NB4 (cell line): Measurements from ENCODE around the gene TMEM82.
"Not testable (repeated sequence)": the region's sequence is repeated elsewhere in the genome, so short reads cannot be mapped to it uniquely, and the experiment has no call there.

ENCODE experiments used
- POLR2A ChIP-seq: IDR thresholded peaks from 2 replicates; pipeline ENCODE4 v1.6.1; 2011; ENCODE audit warnings: mild to moderate bottlenecking; ENCODE audit not compliant: insufficient read length; ENCODE audit errors: extremely low read depth
- TF ChIP-seq, protein P1 (sequence below): IDR thresholded peaks from one replicate; pipeline ENCODE4 v1.5.1; 2012; ENCODE audit warnings: low read depth, low read length

DNA sequence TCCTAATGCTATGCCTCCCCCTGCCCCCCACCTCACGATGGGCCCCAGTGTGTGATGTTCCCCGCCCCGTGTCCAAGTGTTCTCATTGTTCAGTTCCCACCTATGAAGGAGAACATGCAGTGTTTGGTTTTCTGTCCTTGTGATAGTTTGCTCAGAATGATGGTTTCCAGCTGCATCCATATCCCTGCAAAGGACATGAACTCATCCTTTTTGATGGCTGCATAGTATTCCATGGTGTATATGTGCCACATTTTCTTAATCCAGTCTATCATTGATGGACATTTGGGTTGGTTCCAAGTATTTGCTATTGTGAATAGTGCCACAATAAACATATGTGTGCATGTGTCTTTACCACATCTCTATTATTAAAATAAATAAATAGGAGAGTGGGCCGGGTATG lies 43.0 kb upstream of the TMEM82 start:
- TF ChIP-seq, protein P1, sequence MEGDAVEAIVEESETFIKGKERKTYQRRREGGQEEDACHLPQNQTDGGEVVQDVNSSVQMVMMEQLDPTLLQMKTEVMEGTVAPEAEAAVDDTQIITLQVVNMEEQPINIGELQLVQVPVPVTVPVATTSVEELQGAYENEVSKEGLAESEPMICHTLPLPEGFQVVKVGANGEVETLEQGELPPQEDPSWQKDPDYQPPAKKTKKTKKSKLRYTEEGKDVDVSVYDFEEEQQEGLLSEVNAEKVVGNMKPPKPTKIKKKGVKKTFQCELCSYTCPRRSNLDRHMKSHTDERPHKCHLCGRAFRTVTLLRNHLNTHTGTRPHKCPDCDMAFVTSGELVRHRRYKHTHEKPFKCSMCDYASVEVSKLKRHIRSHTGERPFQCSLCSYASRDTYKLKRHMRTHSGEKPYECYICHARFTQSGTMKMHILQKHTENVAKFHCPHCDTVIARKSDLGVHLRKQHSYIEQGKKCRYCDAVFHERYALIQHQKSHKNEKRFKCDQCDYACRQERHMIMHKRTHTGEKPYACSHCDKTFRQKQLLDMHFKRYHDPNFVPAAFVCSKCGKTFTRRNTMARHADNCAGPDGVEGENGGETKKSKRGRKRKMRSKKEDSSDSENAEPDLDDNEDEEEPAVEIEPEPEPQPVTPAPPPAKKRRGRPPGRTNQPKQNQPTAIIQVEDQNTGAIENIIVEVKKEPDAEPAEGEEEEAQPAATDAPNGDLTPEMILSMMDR = not testable (repeated sequence)
- not testable (repeated sequence) for TF ChIP-seq POLR2A
